ENCODE data around the gene NXPE3.

DNA sequence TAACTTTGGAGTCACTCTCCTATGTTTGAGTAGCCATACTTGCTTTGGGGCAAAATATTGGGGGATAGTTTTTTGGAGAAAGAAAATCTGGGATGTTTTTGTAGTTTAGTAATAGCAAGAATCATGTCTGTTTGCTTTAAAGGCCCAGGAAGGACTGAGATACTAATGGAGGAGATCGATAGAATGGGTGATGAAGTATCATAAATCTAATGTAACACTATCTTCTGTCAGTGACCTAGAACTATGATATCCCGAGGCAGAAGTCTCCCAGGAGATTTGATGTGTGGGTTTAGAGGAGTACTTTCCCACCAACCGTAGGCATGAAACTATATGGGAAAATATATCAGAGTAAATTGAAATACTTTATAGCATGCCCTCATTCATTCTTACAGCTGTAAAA is 49.3 kb downstream of the NXPE3 start:
- TF ChIP-seq, protein P1, sequence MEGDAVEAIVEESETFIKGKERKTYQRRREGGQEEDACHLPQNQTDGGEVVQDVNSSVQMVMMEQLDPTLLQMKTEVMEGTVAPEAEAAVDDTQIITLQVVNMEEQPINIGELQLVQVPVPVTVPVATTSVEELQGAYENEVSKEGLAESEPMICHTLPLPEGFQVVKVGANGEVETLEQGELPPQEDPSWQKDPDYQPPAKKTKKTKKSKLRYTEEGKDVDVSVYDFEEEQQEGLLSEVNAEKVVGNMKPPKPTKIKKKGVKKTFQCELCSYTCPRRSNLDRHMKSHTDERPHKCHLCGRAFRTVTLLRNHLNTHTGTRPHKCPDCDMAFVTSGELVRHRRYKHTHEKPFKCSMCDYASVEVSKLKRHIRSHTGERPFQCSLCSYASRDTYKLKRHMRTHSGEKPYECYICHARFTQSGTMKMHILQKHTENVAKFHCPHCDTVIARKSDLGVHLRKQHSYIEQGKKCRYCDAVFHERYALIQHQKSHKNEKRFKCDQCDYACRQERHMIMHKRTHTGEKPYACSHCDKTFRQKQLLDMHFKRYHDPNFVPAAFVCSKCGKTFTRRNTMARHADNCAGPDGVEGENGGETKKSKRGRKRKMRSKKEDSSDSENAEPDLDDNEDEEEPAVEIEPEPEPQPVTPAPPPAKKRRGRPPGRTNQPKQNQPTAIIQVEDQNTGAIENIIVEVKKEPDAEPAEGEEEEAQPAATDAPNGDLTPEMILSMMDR (IDR thresholded peaks at IDR 0.05; ENCODE audit: insufficient read depth, low read length) = no peak
- TF ChIP-seq POLR2AphosphoS5 (IDR thresholded peaks at IDR 0.05; ENCODE audit: low read depth) (no peak), SPI1 (IDR thresholded peaks at IDR 0.05; ENCODE audit: borderline replicate concordance, low read depth) (no peak), GABPA (IDR thresholded peaks at IDR 0.05; ENCODE audit: low read depth) (no peak)
- TF ChIP-seq, protein P2, sequence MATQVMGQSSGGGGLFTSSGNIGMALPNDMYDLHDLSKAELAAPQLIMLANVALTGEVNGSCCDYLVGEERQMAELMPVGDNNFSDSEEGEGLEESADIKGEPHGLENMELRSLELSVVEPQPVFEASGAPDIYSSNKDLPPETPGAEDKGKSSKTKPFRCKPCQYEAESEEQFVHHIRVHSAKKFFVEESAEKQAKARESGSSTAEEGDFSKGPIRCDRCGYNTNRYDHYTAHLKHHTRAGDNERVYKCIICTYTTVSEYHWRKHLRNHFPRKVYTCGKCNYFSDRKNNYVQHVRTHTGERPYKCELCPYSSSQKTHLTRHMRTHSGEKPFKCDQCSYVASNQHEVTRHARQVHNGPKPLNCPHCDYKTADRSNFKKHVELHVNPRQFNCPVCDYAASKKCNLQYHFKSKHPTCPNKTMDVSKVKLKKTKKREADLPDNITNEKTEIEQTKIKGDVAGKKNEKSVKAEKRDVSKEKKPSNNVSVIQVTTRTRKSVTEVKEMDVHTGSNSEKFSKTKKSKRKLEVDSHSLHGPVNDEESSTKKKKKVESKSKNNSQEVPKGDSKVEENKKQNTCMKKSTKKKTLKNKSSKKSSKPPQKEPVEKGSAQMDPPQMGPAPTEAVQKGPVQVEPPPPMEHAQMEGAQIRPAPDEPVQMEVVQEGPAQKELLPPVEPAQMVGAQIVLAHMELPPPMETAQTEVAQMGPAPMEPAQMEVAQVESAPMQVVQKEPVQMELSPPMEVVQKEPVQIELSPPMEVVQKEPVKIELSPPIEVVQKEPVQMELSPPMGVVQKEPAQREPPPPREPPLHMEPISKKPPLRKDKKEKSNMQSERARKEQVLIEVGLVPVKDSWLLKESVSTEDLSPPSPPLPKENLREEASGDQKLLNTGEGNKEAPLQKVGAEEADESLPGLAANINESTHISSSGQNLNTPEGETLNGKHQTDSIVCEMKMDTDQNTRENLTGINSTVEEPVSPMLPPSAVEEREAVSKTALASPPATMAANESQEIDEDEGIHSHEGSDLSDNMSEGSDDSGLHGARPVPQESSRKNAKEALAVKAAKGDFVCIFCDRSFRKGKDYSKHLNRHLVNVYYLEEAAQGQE (IDR thresholded peaks at IDR 0.05; ENCODE audit: insufficient replicate concordance, low read depth) = no peak

Data from HL-60 (cell line).